Stomach (tissue), 4 donors: Measurements from ENCODE around the gene DNAH1.

Source experiments
- CTCF ChIP-seq, 7 experiments: fragments of 450-650 bp in 4 of 7; fragments of 200-600 bp in 3 of 7; sonication (generic) in 3 of 7; IDR thresholded peaks; one replicate each; pipeline ENCODE4 v1.5.1; 2016 to 2019; ENCODE audit warnings: antibody characterized with exemption in 7 of 7, control low read depth in 2 of 7, mild to moderate bottlenecking in 1 of 7
- EP300 ChIP-seq: sonication (generic); formaldehyde crosslinking; IDR thresholded peaks from one replicate; pipeline ENCODE4 v1.6.1; 2017; ENCODE audit warnings: antibody characterized with exemption
- POLR2A ChIP-seq, 4 donors: fragments of 450-650 bp; IDR thresholded peaks; one replicate each; pipeline ENCODE4 v1.6.1; 2016; ENCODE audit warnings: antibody characterized with exemption in 4 of 4, control low read depth in 2 of 4, mild to moderate bottlenecking in 1 of 4, moderate library complexity in 1 of 4
- POLR2AphosphoS5 ChIP-seq, 3 donors: sonication (generic); formaldehyde crosslinking; IDR thresholded peaks; one replicate each; pipeline ENCODE4 v1.6.1; 2016; ENCODE audit warnings: antibody characterized with exemption in 3 of 3

GRCh38 chr3:52343946-52344600, 28.0 kb downstream of the DNAH1 start:
- TF ChIP-seq CTCF (IDR thresholded peaks at IDR 0.05) (no peak), POLR2AphosphoS5 (IDR thresholded peaks at IDR 0.05) (no peak), POLR2A (IDR thresholded peaks at IDR 0.05) (no peak), EP300 (no peak)
